Breast epithelium (tissue), 3 donors: ENCODE data around the gene UMOD.

Experiments
- POLR2A ChIP-seq: fragments of 450-650 bp; IDR thresholded peaks from one replicate; pipeline ENCODE4 v1.6.1; 2016; ENCODE audit warnings: antibody characterized with exemption, mild to moderate bottlenecking, moderate library complexity
- POLR2AphosphoS5 ChIP-seq, 3 donors: sonication (generic); formaldehyde crosslinking; IDR thresholded peaks; one replicate each; pipeline ENCODE4 v1.6.1; 2017; ENCODE audit warnings: antibody characterized with exemption in 3 of 3

DNA sequence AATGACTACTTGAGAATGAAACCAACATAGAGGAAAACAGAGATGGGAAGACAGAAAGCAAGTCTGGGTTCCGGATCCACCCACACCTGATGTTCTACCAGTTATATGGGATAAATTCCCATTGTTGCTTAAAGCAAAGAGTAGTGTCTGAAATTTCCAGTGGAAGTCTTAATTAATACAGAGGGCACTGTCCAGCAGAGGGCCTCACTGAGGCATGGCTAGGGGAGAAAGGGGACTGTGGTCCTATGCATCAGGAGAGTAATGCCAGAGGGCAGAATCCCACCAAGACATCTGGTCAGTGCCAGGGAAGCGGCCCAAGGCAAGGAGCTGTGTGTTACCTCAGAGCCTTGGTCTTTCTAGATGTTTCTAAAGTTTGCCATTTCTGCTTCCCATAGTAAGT, 7.5 kb upstream of the UMOD start:
- TF ChIP-seq POLR2AphosphoS5 (IDR thresholded peaks at IDR 0.05) (no peak), POLR2A (no peak)
